Tibial nerve (tissue), 4 donors: ENCODE measurements around the gene IPO4. TPM values are rescaled to one million over a fixed set of nuclear protein-coding genes. Genes with fewer than 3 reads are reported as not detected.

Experiments used
- DNase-seq, 2 donors: peaks; one replicate each; pipeline ENCODE4 v3.0.0-alpha.2; 2019; ENCODE audit warnings: low spot score in 2 of 2
- H3K27ac ChIP-seq, 4 donors: fragments of 200-600 bp; sonication (generic) in 3 of 4; one replicate each; pipeline ENCODE4 v1.5.1; 2017 to 2019; ENCODE audit warnings: mild to moderate bottlenecking in 1 of 4
- H3K27me3 ChIP-seq, 2 donors: fragments of 200-600 bp; sonication (generic) in 1 of 2; one replicate each; pipeline versions ENCODE4 v1.5.1 to v1.6.0; 2017 to 2019
- H3K36me3 ChIP-seq, 3 donors: fragments of 200-600 bp; sonication (generic); one replicate each; pipeline ENCODE4 v1.5.1; 2018 to 2019
- H3K4me1 ChIP-seq, 4 donors: fragments of 200-600 bp; sonication (generic) in 3 of 4; one replicate each; pipeline ENCODE4 v1.5.1; 2017 to 2019
- H3K4me3 ChIP-seq, 4 donors: fragments of 200-600 bp; sonication (generic) in 3 of 4; one replicate each; pipeline ENCODE4 v1.5.1; 2017 to 2019; ENCODE audit warnings: mild to moderate bottlenecking in 1 of 4, moderate library complexity in 1 of 4
- H3K9me3 ChIP-seq, 4 donors: fragments of 200-600 bp; sonication (generic) in 3 of 4; one replicate each; pipeline ENCODE4 v1.5.1; 2017 to 2019
- CTCF ChIP-seq, 5 experiments: fragments of 200-600 bp in 3 of 5; fragments of 450-650 bp in 2 of 5; sonication (generic) in 3 of 5; IDR thresholded peaks; one replicate each; pipeline ENCODE4 v1.5.1; 2016 to 2019; ENCODE audit warnings: antibody characterized with exemption in 5 of 5, mild to moderate bottlenecking in 3 of 5, moderate library complexity in 2 of 5
- EP300 ChIP-seq, 2 donors: sonication (generic); formaldehyde crosslinking; IDR thresholded peaks; one replicate each; pipeline ENCODE4 v1.6.1; 2017; ENCODE audit warnings: antibody characterized with exemption in 2 of 2, mild to moderate bottlenecking in 1 of 2
- POLR2A ChIP-seq, 2 donors: fragments of 450-650 bp; IDR thresholded peaks; one replicate each; pipeline ENCODE4 v1.6.1; 2017; ENCODE audit warnings: antibody characterized with exemption in 2 of 2, mild to moderate bottlenecking in 2 of 2, moderate library complexity in 2 of 2
- WGBS, 2 donors: methylation state at CpG; one replicate each; pipeline ENCODE4 v1.1.5; 2018; 5-methylcytosine and 5-hydroxymethylcytosine counted together
- total RNA-seq, 4 donors: library from RNA; depleted of rRNA; stranded (reverse); fragments of >200 nt; gene quantifications; one replicate each; pipeline ENCODE4 v1.1.0, GENCODE V29; 2016

The IPO4 gene
- total RNA-seq, 4 donors from 2014 or later = 19.4 to 88.5 (median 26.9) TPM

DNA sequence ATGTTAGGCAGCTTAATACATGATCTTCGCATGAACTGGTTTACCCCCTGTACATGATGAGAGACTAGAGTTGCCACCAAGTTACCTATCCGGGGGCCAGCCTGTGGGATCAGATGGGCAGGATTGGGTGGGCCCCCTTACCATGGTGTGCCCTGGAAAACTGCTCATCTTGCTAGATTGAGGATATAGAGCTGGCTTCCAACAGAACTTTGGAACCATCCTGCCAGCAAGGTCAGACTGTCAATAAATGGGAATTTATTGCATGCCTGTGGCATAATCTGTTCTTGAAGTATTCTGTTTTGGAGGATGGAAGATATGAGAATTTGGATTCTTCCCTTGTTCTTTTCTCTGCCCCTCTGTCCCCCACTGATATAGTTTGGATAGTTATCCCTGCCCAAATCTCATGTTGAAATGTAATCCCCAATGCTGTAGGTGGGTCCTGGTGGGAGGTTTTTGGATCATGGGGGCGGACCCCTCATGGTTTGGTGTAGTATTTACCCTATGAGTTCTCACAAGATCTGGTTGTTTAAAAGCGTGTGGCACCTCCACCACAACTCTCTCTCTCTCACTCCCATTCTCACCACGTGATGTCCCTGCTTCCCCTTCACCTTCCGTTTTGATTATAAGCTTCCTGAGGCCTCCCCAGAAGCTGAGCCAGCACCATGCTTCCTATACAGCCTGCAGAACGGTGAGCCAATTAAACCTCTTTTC, 10.4 kb upstream of the IPO4 start:
- H3K36me3 ChIP-seq = peaks cover 0 to 38% (median 3%) of the 10 kb centered on the region in 3 donors
- WGBS, 2 donors = 84 to 85% methylated on average over 7 of the region's 7 CpGs

GRCh38 chr14:24197056-24197450, 8.4 kb upstream of the IPO4 start:
- Histone ChIP-seq H3K27ac (no peak overlapping the region), H3K27me3 (no peaks in the 10 kb centered on the region), H3K4me1 (peaks cover 0 to 55% (median 18%) of the 10 kb centered on the region in 4 donors), H3K4me3 (no peak overlapping the region), H3K9me3 (no peaks in the 10 kb centered on the region), H3K36me3 (peaks cover 0 to 34% (median 3%) of the 10 kb centered on the region in 3 donors)
- 94 to 96% methylated on average over 2 of the region's 2 CpGs for WGBS, 2 donors
- TF ChIP-seq CTCF (IDR thresholded peaks at IDR 0.05) = no peak
- no peak for TF ChIP-seq EP300 (IDR thresholded peaks at IDR 0.05)
- TF ChIP-seq POLR2A (IDR thresholded peaks at IDR 0.05) = no peak
- DNase-seq = no peak

More for the DNA sequence above, 10.4 kb upstream of the IPO4 start:
- Histone ChIP-seq H3K4me3 (no peak overlapping the region), H3K9me3 (no peaks in the 10 kb centered on the region), H3K4me1 (peaks cover 0 to 47% (median 18%) of the 10 kb centered on the region in 4 donors), H3K27ac (no peak overlapping the region), H3K27me3 (no peaks in the 10 kb centered on the region)
- DNase-seq = no peak
- TF ChIP-seq CTCF (IDR thresholded peaks at IDR 0.05) (no peak), EP300 (IDR thresholded peaks at IDR 0.05) (no peak), POLR2A (IDR thresholded peaks at IDR 0.05) (no peak)

DNA sequence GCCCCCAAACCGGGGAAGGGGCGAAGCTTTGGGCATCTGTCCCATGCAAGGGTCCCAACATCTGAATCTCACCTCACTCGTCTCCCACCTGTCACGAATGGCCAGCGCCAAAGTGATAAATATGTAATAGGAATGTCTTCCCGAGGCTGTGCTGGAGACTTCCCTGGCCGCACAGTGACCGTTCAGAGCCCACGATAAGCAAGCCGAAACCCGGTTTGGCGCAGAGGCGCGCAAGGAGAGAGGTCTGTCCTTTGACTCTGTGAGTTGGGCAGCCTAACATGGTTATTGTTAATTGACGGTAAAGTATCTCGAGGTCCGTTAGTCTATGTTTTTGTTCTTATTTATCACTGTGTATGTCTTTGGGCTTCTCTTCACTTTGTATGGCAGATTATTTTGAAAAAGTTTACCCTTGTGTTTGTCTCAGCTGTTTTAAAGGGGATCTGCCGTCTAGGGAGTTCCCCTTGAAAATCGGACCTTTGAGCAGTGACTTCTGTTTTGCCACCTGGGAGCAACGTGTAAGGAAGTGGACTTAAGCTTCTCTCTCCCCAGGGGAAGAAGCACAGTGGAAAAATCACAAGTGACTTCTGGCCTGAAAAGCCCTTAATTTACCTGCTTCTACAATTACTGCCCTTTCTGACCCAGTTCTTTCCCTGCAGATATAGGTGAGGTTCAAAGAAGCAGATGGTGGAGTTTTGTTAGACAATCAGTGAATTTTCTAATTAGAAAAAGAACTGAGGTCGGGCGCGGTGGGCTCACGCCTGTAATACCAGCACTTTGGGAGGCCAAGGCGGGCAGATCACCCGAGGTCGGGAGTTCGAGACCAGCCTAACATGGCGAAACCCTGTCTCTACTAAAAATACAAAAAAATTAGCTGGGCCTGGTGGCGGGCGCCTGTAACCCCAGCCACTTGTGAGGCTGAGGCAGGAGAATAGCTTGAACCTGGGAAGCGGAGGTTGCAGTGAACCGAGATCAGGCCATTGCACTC, 7.7 kb upstream of the IPO4 start:
- peak overlapping the region; percentile 92 to 98 (median 96) for H3K4me3 ChIP-seq
- H3K27ac ChIP-seq = peak overlapping the region; percentile 96 to 99 (median 98)
- H3K9me3 ChIP-seq = no peaks in the 10 kb centered on the region
- no peaks in the 10 kb centered on the region for H3K27me3 ChIP-seq
- DNase-seq = no peak
- WGBS, 2 donors = 32 to 35% methylated on average over 33 of the region's 33 CpGs
- peaks cover 0 to 35% (median under 1%) of the 10 kb centered on the region in 3 donors for H3K36me3 ChIP-seq
- TF ChIP-seq POLR2A (IDR thresholded peaks at IDR 0.05) = no peak
- no peak for TF ChIP-seq CTCF (IDR thresholded peaks at IDR 0.05)
- TF ChIP-seq EP300 (IDR thresholded peaks at IDR 0.05) = no peak
- H3K4me1 ChIP-seq = peaks cover 0 to 59% (median 18%) of the 10 kb centered on the region in 4 donors

DNA sequence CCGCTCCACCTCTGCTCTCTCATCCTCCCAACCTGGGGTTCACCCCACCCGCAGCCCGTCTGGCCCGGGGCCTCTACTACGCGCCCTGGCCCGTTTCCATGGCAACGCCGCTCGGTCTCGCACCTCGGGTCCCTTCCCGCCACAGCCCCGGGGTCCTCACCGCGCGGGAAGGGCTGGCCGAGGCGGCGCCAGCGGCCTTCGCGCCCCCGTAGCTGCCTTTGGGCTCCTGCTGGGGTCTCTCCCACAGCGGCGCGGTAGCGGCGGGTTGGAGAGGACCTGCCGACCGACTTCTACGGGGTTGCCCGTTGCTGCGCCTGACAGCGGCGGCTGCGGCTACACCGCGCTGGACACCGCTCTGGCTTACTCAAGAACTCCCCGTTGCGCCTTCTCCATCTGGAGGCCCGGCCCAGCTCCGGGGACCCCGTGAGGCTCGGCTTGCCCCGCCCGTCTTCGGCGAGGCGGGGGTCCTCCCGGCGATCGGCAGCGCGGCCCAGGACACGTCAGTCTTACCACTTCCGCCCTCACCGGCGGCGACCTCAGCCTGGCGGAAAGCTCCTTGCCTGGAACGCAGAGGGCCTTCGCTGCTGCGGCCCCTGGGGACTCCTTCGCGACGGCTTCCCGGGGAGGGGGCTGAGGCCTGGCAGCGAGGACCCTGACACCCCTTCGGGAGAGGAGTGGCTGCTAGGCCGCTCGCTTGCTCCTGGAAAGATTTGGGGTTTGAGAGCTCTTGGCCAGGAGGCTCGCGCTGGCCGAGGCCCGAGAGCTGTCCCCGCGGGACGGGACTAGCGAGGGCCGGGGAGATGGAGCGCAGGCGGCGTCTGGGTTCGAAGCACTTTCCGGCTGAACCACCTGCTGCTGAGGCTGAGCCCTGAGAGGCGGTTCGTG, 6.8 kb upstream of the IPO4 start, which contains the start of gene TM9SF1:
TM9SF1 (minus strand) TSS at position 256 of the 885 bp plus-strand sequence. CDS start 422 bp downstream, outside the sequence.
- H3K4me1 ChIP-seq = peaks cover 0 to 59% (median 18%) of the 10 kb centered on the region in 4 donors
- peak in 1 of 5 experiments; percentile 18 for TF ChIP-seq CTCF (IDR thresholded peaks at IDR 0.05)
- TF ChIP-seq POLR2A (IDR thresholded peaks at IDR 0.05) = peak in 1 of 2 donors; percentile 58
- TF ChIP-seq EP300 (IDR thresholded peaks at IDR 0.05) = peak; percentile 58 to 93

More for the DNA sequence above, 6.8 kb upstream of the IPO4 start, which contains the start of gene TM9SF1:
- peak within 1 kb of the TSS; percentile 92 to 98 (median 96) for H3K4me3 ChIP-seq
- no peaks in the 10 kb centered on the region for H3K9me3 ChIP-seq
- WGBS, 2 donors = 0 to 1% methylated on average over 51 to 77 of the region's 89 CpGs
- no peaks in the 10 kb centered on the region for H3K27me3 ChIP-seq
- DNase-seq = peak; percentile 63 to 77
- H3K36me3 ChIP-seq = peaks cover 0 to 34% (median 0%) of the 10 kb centered on the region in 3 donors
- peak within 1 kb of the TSS; percentile 96 to 99 (median 98) for H3K27ac ChIP-seq
